HG03175 (cell line): Measurements from ENCODE around the gene ACOXL.

Experiments
- ATAC-seq: cut with Tn5 transposase; IDR thresholded peaks from one replicate; pipeline ENCODE4 v1.9.1; 2021; ENCODE audit warnings: mild to moderate bottlenecking, moderate library complexity; ENCODE audit not compliant: unreplicated experiment

The ACOXL gene

GRCh38 chr2:111121028-111121827 lies 388.9 kb downstream of the ACOXL start:
- ATAC-seq = peak; percentile 3

GRCh38 chr2:111121828-111122630 lies 389.7 kb downstream of the ACOXL start:
- ATAC-seq = peak; percentile 54

GRCh38 chr2:111122631-111123421 lies 390.5 kb downstream of the ACOXL start:
- ATAC-seq = no peak

DNA sequence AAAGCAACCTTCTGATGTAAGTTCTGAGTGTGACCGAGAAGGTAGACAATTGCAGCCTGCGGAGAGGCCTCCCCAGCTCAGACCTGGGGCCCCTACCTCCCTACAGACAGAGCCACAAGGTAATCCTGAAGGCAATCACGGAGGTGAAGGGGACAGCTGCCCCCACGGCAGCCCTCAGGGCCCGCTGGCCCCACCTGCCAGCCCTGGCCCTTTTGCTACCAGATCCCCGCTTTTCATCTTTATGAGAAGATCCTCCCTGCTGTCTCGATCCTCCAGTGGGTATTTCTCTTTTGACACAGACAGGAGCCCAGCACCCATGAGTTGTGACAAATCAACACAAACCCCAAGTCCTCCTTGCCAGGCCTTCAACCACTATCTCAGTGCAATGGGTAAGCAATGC lies 391.4 kb downstream of the ACOXL start:
- no peak for ATAC-seq

DNA sequence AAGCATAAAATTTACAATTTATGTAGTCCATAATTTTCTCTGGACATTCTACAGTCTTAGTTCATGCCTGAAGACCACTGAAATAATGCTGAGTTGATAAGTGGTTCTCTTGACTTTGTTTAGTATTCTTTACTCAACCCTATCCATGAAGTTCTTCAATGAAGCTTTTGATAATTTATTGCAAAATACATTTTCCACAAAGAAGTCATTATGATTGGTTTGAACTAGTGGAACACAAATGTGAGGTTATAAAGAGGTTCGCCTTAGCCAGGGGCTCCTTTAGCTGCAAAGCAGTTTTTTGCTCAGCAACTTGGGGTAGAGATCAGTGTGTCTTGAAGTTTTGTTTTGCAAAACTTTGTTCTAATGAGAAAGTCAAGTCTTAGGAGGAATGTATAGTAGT lies 394.2 kb downstream of the ACOXL start:
- ATAC-seq = no peak

- ATAC-seq = no peak
These were observed 395.0 kb downstream of the ACOXL start for GRCh38 chr2:111127351-111127750.

DNA sequence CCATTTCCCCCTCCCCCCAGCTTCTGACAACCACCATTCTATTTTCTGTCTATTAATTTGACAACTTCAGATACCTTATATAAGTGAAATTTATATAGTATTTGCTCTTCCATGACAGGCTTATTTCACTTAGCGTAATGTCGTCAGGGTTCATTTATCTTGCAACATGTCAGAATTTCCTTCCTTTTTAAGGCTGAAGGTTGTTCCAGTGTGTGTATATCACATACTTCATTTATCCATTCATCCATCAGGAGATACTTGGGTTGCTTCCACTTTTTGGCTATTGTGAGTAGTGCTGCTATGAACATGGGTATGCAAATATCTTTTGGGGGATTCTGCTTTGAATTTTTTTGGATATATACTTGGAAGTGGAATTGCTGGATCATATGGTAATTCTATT lies 395.7 kb downstream of the ACOXL start:
- no peak for ATAC-seq

DNA sequence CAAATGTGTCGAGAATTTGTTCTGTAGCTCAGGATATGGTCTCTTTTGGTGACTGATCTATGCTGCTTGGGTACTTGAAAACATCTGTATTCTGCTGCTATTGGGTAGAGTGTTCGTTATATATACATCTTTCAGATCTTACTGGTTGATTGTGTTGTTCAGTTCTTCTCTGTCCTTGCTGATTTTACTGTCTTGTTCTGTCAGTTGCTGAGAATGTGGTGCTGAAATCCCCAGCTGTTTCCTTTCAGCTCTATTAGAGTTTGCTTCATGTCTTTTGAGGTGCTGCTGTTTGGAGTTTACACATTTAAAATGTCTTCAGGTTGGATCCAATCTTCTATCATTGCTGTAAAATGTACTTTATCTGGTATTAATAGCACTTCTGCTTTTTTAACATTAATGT lies 401.2 kb downstream of the ACOXL start:
- ATAC-seq = no peak

- no peak for ATAC-seq
These were observed 401.7 kb downstream of the ACOXL start for GRCh38 chr2:111134055-111134454.

DNA sequence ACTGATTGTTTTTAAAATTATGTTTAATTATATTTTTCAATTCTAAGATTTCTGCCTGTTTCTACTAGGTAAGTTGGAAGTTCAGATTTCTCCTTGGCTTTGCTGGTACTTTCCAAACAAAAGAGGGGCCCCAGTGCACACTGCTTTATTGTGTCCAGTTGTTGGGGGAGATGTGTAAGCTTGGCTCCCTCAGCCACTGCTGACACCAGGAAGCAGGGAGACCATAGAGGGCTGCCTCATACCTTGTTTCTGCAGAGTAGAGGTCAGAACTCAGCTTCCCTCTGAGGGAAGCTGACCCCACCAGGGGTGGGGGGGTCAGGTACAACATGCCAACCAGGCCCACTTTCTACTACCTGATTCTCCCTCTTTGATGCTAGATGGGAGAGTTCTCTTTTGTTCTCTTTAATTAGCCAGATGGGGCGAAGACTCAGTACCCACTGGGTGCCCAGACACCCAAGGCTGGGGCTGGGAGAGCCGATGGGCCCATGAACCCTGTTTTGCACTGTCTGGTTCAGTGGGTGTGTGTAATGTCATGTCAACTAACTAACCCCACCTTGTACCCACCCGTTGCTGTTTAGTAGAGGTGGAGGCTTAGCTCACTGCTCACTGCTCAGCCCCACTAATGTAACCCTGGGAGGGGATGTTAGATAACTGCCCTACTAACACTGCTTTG lies 403.0 kb downstream of the ACOXL start:
- ATAC-seq = no peak

GRCh38 chr2:111135910-111136297 lies 403.5 kb downstream of the ACOXL start:
- no peak for ATAC-seq

- no peak for ATAC-seq
These were observed 406.5 kb downstream of the ACOXL start for GRCh38 chr2:111138839-111139238.

- ATAC-seq = no peak
These were observed 407.4 kb downstream of the ACOXL start for GRCh38 chr2:111139637-111140317.

- ATAC-seq = no peak
These were observed 408.4 kb downstream of the ACOXL start for GRCh38 chr2:111140815-111141214.

DNA sequence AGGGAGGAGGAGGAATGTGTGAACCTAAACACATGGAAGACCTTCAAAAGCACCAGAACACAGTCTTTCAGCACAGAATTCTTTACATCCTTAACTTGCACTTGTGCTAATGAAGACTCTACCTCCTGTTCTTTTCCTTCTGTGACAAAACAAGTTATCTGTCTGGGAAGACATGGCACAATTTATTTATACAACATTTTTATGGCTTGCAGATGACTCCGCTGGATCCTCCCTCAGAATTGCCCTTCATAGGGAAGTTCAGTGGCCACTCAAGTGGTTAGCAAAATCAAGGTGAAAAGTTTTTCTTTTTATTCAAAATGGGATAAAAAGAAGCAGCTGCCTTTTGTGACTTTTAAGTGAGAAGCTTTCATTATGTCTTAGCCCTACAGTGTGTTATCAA lies 409.7 kb downstream of the ACOXL start:
- no peak for ATAC-seq

- no peak for ATAC-seq
These were observed 410.9 kb downstream of the ACOXL start for GRCh38 chr2:111143107-111143842.

DNA sequence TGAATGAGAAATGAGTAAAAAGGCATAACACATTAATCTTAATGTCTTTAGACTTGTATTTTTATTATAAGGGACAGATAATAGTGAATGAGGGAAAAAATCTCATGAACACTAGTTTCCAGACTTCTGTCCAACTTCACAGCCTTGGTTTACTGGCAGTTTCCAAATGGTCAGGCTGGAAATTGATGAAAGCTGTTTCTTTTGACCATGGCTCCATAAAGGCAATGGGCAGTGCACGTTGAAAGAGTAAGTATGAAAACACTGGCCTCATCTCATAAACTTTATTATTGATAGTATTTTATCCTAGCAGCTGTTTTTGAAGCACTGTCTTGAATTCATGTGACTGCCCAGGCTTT lies 411.4 kb downstream of the ACOXL start:
- ATAC-seq = no peak

DNA sequence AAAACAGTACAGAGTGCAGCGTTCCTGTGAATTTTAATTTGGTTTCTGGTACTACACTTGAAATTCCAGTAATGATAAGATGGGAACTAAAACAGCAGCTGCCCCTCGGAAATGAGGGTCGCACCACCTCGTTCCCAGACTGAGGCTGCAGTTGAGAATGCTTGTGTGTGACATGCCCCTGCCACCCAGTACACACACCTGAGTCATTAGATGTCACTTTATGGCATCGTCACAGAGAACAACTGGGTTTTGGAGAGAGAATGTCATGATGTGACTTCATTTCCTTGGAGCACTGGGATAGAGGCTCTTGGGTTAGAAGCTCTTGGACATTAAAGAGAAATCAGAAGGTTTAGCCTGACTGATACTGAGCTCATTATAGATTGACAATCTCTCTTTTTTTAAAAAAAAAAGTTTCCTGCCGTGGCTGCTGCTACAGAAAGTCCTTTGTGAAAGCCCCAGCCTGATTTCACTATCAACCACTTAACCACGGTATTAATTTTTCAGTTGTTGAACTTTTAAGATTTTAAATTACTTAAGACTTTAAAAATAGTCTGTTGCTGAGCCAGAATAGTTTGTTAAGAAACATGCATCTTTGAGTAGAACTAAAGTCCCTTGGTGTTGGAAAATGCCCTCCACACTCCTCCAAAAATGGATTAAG lies 412.9 kb downstream of the ACOXL start:
- no peak for ATAC-seq

- no peak for ATAC-seq
These were observed 413.6 kb downstream of the ACOXL start for GRCh38 chr2:111145951-111146350.
